Small intestine (tissue), 7 donors: Measurements from ENCODE around the gene MAST2. TPM values are rescaled to one million over a fixed set of nuclear protein-coding genes. Genes with fewer than 3 reads are reported as not detected.

Source experiments
- DNase-seq, 2 donors: peaks; one replicate each; pipeline versions ENCODE4 v3.0.0 to v3.0.0-alpha.2; 2013
- FAIRE-seq: peaks from 2 replicates; lab custom pipeline; 2012; peaks lifted over from hg19 to GRCh38; lab: Jason Lieb, UNC
- H3K27ac ChIP-seq, 3 donors: one replicate each; pipeline ENCODE4 v1.5.1; 2013; ENCODE audit warnings: low read length in 2 of 3, mild to moderate bottlenecking in 2 of 3, control low read depth in 1 of 3, inconsistent platforms in 1 of 3, low read depth in 1 of 3, moderate library complexity in 1 of 3
- H3K27me3 ChIP-seq, 3 donors: one replicate each; pipeline ENCODE4 v1.6.1; 2013; ENCODE audit warnings: low read length in 3 of 3, inconsistent platforms in 1 of 3; ENCODE audit not compliant: control insufficient read depth in 3 of 3, insufficient read depth in 3 of 3
- H3K36me3 ChIP-seq, 3 donors: one replicate each; pipeline ENCODE4 v1.6.1; 2013; ENCODE audit warnings: low read length in 3 of 3, inconsistent platforms in 1 of 3, low read depth in 1 of 3, mild to moderate bottlenecking in 1 of 3, moderate library complexity in 1 of 3; ENCODE audit not compliant: control insufficient read depth in 3 of 3, insufficient read depth in 2 of 3
- H3K4me1 ChIP-seq, 3 donors: one replicate each; pipeline ENCODE4 v1.6.1; 2013; ENCODE audit warnings: low read length in 2 of 3, inconsistent platforms in 1 of 3, low read depth in 1 of 3, mild to moderate bottlenecking in 1 of 3, moderate library complexity in 1 of 3; ENCODE audit not compliant: control insufficient read depth in 3 of 3, insufficient read depth in 2 of 3
- H3K4me3 ChIP-seq, 3 donors: one replicate each; pipeline ENCODE4 v1.5.1; 2013; ENCODE audit warnings: low read length in 3 of 3, control low read depth in 1 of 3, inconsistent platforms in 1 of 3, low read depth in 1 of 3, mild to moderate bottlenecking in 1 of 3, moderate library complexity in 1 of 3
- H3K9me3 ChIP-seq, 2 donors: one replicate each; pipeline ENCODE4 v1.6.1; 2013; ENCODE audit warnings: low read depth in 1 of 2, low read length in 1 of 2; ENCODE audit not compliant: control insufficient read depth in 2 of 2, insufficient read depth in 1 of 2
- WGBS, 3 donors: extraction: QIAGEN DNeasy Blood & Tissue Kit; methylation state at CpG; one replicate each; pipeline ENCODE4 v1.1.7; 2013; 5-methylcytosine and 5-hydroxymethylcytosine counted together
- polyA plus RNA-seq, 4 donors: library from polyadenylated mRNA; stranded (reverse) in 3 of 4; unstranded in 1 of 4; fragments of 200-250 nt in 3 of 4; fragments of 120-200 nt in 1 of 4; gene quantifications; one replicate each; pipeline versions ENCODE4 v1.2.1 to v1.2.3, GENCODE V29; 2013
- donor health status: healthy with polysubstance abuse.
- donor health status: control.
- donor health status: control.
- donor health status: Bipolar disorder and iron deficiency.
- donor health status: healthy.

The MAST2 gene
- polyA plus RNA-seq, 4 donors: 23.3 to 70.2 (median 41.8) TPM

GRCh38 chr1:46027788-46028573 is 224.6 kb downstream of the MAST2 start:
- DNase-seq (no peak), FAIRE-seq (no peak)
- Histone ChIP-seq H3K9me3 (no peaks in the 10 kb centered on the region), H3K36me3 (peaks cover 10 to 84% (median 14%) of the 10 kb centered on the region in 3 donors), H3K4me3 (no peak overlapping the region), H3K4me1 (no peaks in the 10 kb centered on the region), H3K27me3 (no peaks in the 10 kb centered on the region), H3K27ac (no peak overlapping the region)
- 92 to 97% (median 97%) methylated on average over 8 of the region's 8 CpGs for WGBS, 3 donors

- Histone ChIP-seq H3K36me3 (peaks cover 10 to 89% (median 14%) of the 10 kb centered on the region in 3 donors), H3K9me3 (no peaks in the 10 kb centered on the region), H3K4me3 (no peak overlapping the region), H3K27ac (no peak overlapping the region), H3K27me3 (no peaks in the 10 kb centered on the region), H3K4me1 (no peaks in the 10 kb centered on the region)
- FAIRE-seq (no peak), DNase-seq (no peak)
- 95 to 98% (median 97%) methylated on average over 18 of the region's 18 CpGs for WGBS, 3 donors
Observed at GRCh38 chr1:46030074-46030870, 226.9 kb downstream of the MAST2 start.

- Histone ChIP-seq H3K9me3 (no peaks in the 10 kb centered on the region), H3K4me1 (no peaks in the 10 kb centered on the region), H3K36me3 (peaks cover 10 to 89% (median 14%) of the 10 kb centered on the region in 3 donors), H3K27ac (no peak overlapping the region), H3K4me3 (no peak overlapping the region), H3K27me3 (no peaks in the 10 kb centered on the region)
- 93 to 95% (median 93%) methylated on average over 25 to 26 of the region's 26 CpGs for WGBS, 3 donors
- no peak for DNase-seq
- FAIRE-seq: no peak
Observed at GRCh38 chr1:46030876-46031660, 227.7 kb downstream of the MAST2 start.

- DNase-seq (no peak), FAIRE-seq (no peak)
- no peak overlapping the region for H3K27ac ChIP-seq
- H3K9me3 ChIP-seq: no peaks in the 10 kb centered on the region
- H3K27me3 ChIP-seq: no peaks in the 10 kb centered on the region
- 91 to 95% (median 93%) methylated on average over 27 of the region's 27 CpGs for WGBS, 3 donors
- H3K36me3 ChIP-seq: peaks cover 4 to 59% (median 11%) of the 10 kb centered on the region in 3 donors
- H3K4me1 ChIP-seq: no peaks in the 10 kb centered on the region
- H3K4me3 ChIP-seq: no peak overlapping the region
Observed at GRCh38 chr1:46034601-46035516, 231.4 kb downstream of the MAST2 start.

GRCh38 chr1:46036894-46037839 is 233.8 kb downstream of the MAST2 start:
- 28 to 32% (median 30%) methylated on average over 11 of the region's 11 CpGs for WGBS, 3 donors
- no peak overlapping the region for H3K27ac ChIP-seq
- H3K27me3 ChIP-seq: no peaks in the 10 kb centered on the region
- peak; percentile 82 to 90 for DNase-seq
- no peaks in the 10 kb centered on the region for H3K9me3 ChIP-seq
- no peak for FAIRE-seq
- H3K4me3 ChIP-seq: no peak overlapping the region
- peaks cover 0 to 47% (median 5%) of the 10 kb centered on the region in 3 donors for H3K36me3 ChIP-seq
- H3K4me1 ChIP-seq: no peaks in the 10 kb centered on the region

GRCh38 chr1:46039571-46040052 is 236.2 kb downstream of the MAST2 start:
- Histone ChIP-seq H3K36me3 (peaks cover 0 to 32% (median 0%) of the 10 kb centered on the region in 3 donors), H3K4me1 (no peaks in the 10 kb centered on the region), H3K9me3 (no peaks in the 10 kb centered on the region), H3K4me3 (no peak overlapping the region), H3K27me3 (no peaks in the 10 kb centered on the region), H3K27ac (peak overlapping the region in 1 of 3 donors; percentile 48)
- DNase-seq (peak in 1 of 2 donors; percentile 59), FAIRE-seq (no peak)
- WGBS, 3 donors: 20 to 43% (median 34%) methylated on average over 4 of the region's 4 CpGs

- DNase-seq: no peak
- 64 to 76% (median 74%) methylated on average over 2 of the region's 2 CpGs for WGBS, 3 donors
- no peak for FAIRE-seq
Observed at GRCh38 chr1:46041551-46041950, 238.1 kb downstream of the MAST2 start.

More at GRCh38 chr1:46041551-46041950, 238.1 kb downstream of the MAST2 start:
- no peaks in the 10 kb centered on the region for H3K9me3 ChIP-seq
- H3K4me3 ChIP-seq: no peak overlapping the region
- no peaks in the 10 kb centered on the region for H3K27me3 ChIP-seq
- no peak overlapping the region for H3K27ac ChIP-seq
- peaks cover 0 to 18% (median 0%) of the 10 kb centered on the region in 3 donors for H3K36me3 ChIP-seq
- H3K4me1 ChIP-seq: no peaks in the 10 kb centered on the region
